Mucosa of descending colon (tissue), 3 donors: ENCODE results near the gene UNC79. TPM values are rescaled to one million over a fixed set of nuclear protein-coding genes. Genes with fewer than 3 reads are reported as not detected.

ENCODE experiments used
- ATAC-seq: fragments of 200-7000 bp; cut with Tn5 transposase; one replicate; pipeline ENCODE4 v1.9.1; 2020; ENCODE audit warnings: mild to moderate bottlenecking, moderate library complexity
- DNase-seq, 3 donors: peaks; one replicate each; pipeline ENCODE4 v3.0.0-alpha.2; 2020
- H3K36me3 ChIP-seq: fragments of 200-600 bp; one replicate; pipeline ENCODE4 v1.8.0; 2021; ENCODE audit warnings: low read depth, mild to moderate bottlenecking
- H3K4me1 ChIP-seq: fragments of 200-600 bp; one replicate; pipeline ENCODE4 v1.8.0; 2021; ENCODE audit warnings: low read depth, mild to moderate bottlenecking
- H3K4me3 ChIP-seq: fragments of 200-600 bp; one replicate; pipeline ENCODE4 v1.8.0; 2021; ENCODE audit warnings: mild to moderate bottlenecking
- H3K9me3 ChIP-seq: fragments of 200-600 bp; one replicate; pipeline ENCODE4 v1.8.0; 2021; ENCODE audit warnings: mild to moderate bottlenecking
- intact Hi-C, 2 donors: fragments of 100-400 bp; cut with DNase I in 1 of 2; cut with micrococcal nuclease in 1 of 2; formaldehyde crosslinking; loops; one replicate each; pipeline versions ENCODE4 v1.11.0 to v1.11.1; 2022; cut with DNase I, micrococcal nuclease
- total RNA-seq, 3 donors: library from RNA; stranded (reverse); fragmentation: NEBNext Ultra II Directional in 2 of 3; extraction: Animal tissue kit (Norgen Biotek cat#: 25700) in 2 of 3; gene quantifications; one replicate each; pipeline versions ENCODE4 v1.2.1 to v1.2.4, GENCODE V29; 2021 to 2023
- TF ChIP-seq, protein P1 (sequence below): fragments of 200-600 bp; IDR thresholded peaks from one replicate; pipeline ENCODE4 v1.8.0; 2022; ENCODE audit warnings: antibody characterized with exemption, mild to moderate bottlenecking
- donor health status: DM: no; HTN: no; CAD: no; lungs with moderate emphysema.
- donor health status: DM: no; HTN: no; CAD: no.
- donor health status: DM: no; HTN: yes; CAD: no.

The UNC79 gene
- total RNA-seq, 3 donors from 2014 or later, result 0.09 to 0.89 (median 0.12) TPM

DNA sequence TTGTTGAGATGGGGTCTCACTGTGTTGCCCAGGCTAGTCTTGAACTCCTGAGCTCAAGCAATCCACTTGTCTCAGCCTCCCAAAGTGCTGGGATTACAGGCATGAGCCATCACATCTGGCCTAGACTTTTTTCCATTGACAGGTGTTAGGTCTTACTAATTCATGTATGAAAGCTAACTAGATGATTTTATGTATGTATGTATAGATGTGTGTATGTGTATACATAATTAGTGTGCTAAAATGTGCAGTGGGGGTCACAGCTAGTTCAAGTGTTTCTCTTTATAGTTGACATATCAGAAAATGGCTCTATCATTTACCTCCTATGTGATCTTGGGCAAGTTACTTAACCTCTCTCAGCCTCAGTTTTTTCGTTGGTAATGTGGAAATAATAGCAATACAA is 23.5 kb downstream of the UNC79 start:
- DNase-seq (no peak), ATAC-seq (no peak)
- intact Hi-C loops, result no loop called here
- no peaks in the 10 kb centered on the region for H3K36me3 ChIP-seq
- H3K9me3 ChIP-seq, result no peaks in the 10 kb centered on the region
- H3K4me3 ChIP-seq, result no peak overlapping the region
- H3K4me1 ChIP-seq, result no peaks in the 10 kb centered on the region
- TF ChIP-seq, protein P1, sequence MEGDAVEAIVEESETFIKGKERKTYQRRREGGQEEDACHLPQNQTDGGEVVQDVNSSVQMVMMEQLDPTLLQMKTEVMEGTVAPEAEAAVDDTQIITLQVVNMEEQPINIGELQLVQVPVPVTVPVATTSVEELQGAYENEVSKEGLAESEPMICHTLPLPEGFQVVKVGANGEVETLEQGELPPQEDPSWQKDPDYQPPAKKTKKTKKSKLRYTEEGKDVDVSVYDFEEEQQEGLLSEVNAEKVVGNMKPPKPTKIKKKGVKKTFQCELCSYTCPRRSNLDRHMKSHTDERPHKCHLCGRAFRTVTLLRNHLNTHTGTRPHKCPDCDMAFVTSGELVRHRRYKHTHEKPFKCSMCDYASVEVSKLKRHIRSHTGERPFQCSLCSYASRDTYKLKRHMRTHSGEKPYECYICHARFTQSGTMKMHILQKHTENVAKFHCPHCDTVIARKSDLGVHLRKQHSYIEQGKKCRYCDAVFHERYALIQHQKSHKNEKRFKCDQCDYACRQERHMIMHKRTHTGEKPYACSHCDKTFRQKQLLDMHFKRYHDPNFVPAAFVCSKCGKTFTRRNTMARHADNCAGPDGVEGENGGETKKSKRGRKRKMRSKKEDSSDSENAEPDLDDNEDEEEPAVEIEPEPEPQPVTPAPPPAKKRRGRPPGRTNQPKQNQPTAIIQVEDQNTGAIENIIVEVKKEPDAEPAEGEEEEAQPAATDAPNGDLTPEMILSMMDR, result no peak

DNA sequence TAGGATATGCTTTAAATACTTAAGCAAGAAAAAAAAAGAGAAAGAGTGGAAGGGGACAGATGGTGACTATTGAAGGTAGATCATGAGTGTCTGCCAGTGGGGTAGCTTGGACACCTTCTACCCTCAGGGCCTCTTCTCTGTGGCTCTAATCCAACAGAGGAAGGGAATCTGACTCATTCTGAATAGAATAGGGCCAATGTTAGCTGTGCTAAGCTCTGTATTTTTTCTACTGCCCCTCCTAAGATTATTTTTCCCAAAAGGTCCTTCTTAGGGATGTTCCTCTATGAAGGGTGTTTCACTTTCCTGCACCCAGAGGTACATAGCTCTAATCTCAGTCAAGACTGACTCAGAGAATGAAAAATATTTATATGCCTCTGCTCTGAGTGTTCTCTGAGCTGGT is 25.6 kb downstream of the UNC79 start:
- Histone ChIP-seq H3K36me3 (no peaks in the 10 kb centered on the region), H3K4me3 (no peak overlapping the region), H3K9me3 (no peaks in the 10 kb centered on the region), H3K4me1 (no peaks in the 10 kb centered on the region)
- intact Hi-C loops, result no loop called here
- ATAC-seq, result no peak
- DNase-seq, result no peak
- TF ChIP-seq, protein P1, result no peak

DNA sequence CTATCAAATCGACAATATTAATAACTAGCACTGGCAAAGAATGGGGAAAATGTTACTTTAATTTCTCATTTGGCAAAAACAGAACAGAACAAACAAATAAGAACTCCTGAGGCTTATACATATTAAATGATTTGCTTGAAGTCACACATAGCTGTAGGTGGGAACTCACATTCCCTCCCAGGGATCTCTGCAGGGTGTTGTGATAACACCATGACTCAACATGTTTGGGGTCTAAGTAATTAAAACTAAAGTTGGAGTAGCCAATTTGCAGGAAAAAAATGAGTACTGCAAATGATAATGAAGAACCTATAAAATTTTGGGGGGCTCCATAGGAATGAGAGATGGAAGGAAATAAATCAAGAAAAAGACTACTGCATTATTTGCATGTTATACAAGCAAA is 27.5 kb downstream of the UNC79 start:
- no peaks in the 10 kb centered on the region for H3K36me3 ChIP-seq
- TF ChIP-seq, protein P1, result no peak

DNA sequence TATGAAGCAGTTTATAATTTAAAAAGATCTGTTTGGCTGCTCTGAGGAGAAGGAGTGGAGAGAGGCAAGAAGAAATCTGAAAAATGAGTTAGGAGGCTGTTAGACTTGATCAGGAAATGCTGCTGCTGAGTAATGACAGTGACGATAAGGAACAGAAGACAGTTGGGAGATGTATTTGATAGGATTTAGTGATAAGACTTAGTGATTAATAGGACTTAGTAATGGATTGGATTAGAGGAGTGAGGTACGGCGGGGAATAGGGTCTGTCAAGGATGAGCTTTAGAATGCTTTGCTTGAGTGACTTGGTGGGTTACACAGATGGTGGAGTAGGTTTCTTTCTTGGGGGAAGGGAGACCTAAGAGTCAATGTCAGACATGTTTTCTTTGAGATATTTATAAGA is 31.7 kb downstream of the UNC79 start:
- H3K36me3 ChIP-seq, result no peaks in the 10 kb centered on the region
- ATAC-seq, result no peak
- H3K4me3 ChIP-seq, result no peak overlapping the region
- intact Hi-C loops, result no loop called here
- H3K9me3 ChIP-seq, result no peaks in the 10 kb centered on the region
- DNase-seq, result no peak
- no peaks in the 10 kb centered on the region for H3K4me1 ChIP-seq
- TF ChIP-seq, protein P1, result no peak

More for the DNA sequence above, 27.5 kb downstream of the UNC79 start:
- Histone ChIP-seq H3K9me3 (no peaks in the 10 kb centered on the region), H3K4me1 (no peaks in the 10 kb centered on the region), H3K4me3 (no peak overlapping the region)
- intact Hi-C loops, result no loop called here
- ATAC-seq (no peak), DNase-seq (no peak)

DNA sequence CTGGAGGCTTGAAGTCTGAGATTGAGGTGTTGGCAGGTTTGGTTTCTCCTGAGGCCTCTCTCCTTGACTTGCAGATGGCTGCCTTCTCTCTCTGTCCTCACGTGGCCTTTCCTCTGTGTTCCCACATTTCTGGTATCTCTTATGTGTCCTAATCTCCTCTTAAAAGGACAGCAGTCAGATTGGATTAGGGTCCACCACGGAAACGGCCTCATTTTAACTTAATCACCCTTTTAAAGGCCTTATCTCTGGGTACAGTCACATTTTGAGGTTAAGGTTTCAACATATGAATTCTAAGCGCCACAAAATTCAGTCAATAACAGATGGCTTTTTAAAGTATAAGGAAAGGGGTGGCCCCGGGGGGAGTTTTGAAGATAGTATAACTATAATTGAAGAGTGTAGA is 33.5 kb downstream of the UNC79 start:
- Histone ChIP-seq H3K4me1 (no peaks in the 10 kb centered on the region), H3K36me3 (no peaks in the 10 kb centered on the region), H3K9me3 (no peaks in the 10 kb centered on the region), H3K4me3 (no peak overlapping the region)
- TF ChIP-seq, protein P1, result no peak
- DNase-seq (no peak), ATAC-seq (no peak)
- intact Hi-C loops, result no loop called here

DNA sequence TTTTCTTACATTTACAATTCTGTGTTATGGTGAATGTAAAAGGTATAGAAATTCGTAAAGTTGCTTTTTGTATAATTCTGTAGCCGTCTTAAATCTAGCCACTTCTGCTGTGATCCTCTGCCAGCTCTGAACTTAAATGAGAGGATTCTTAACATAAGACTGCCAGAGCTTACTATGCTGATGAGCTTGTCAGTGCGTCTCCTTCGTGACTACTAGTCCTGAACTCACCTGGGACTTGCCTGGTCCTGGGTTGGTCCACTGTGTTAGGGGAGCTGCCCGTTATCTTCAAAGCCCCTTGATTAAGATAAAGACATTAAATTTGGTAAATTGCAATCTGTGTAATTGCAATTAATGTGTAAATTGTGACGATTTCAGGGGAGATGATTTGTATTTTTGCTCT is 44.7 kb downstream of the UNC79 start:
- H3K4me1 ChIP-seq, result no peaks in the 10 kb centered on the region
- H3K9me3 ChIP-seq, result no peaks in the 10 kb centered on the region
- intact Hi-C loops, result no loop called here
- DNase-seq (no peak), ATAC-seq (no peak)
- no peaks in the 10 kb centered on the region for H3K36me3 ChIP-seq
- TF ChIP-seq, protein P1, result no peak
- no peak overlapping the region for H3K4me3 ChIP-seq
